Dedifferentiated amniotic fluid mesenchymal stem cell (primary cell): ENCODE measurements around the gene RNGTT.
"Not testable (repeated sequence)": the region's sequence is repeated elsewhere in the genome, so short reads cannot be mapped to it uniquely, and the experiment has no call there.

ENCODE experiments used
- DNase-seq: peaks from one replicate; pipeline ENCODE4 v3.0.0-alpha.2; 2016; ENCODE audit errors: extremely low spot score

Gene RNGTT

GRCh38 chr6:88722686-88723085, 240.7 kb downstream of the RNGTT start:
- DNase-seq: no peak

- not testable (repeated sequence) for DNase-seq
These were observed 247.0 kb downstream of the RNGTT start for GRCh38 chr6:88716399-88716798.

- no peak for DNase-seq
These were observed 251.0 kb downstream of the RNGTT start for GRCh38 chr6:88712243-88712936.

GRCh38 chr6:88709819-88710246, 253.6 kb downstream of the RNGTT start:
- DNase-seq: no peak

GRCh38 chr6:88708197-88708744, 255.1 kb downstream of the RNGTT start:
- no peak for DNase-seq

GRCh38 chr6:88705601-88706000, 257.8 kb downstream of the RNGTT start:
- DNase-seq: no peak

GRCh38 chr6:88704980-88705379, 258.4 kb downstream of the RNGTT start:
- no peak for DNase-seq

GRCh38 chr6:88702956-88703556, 260.4 kb downstream of the RNGTT start:
- no peak for DNase-seq

GRCh38 chr6:88698661-88699060, 264.8 kb downstream of the RNGTT start:
- no peak for DNase-seq

GRCh38 chr6:88695937-88696336, 267.5 kb downstream of the RNGTT start:
- DNase-seq: no peak

- DNase-seq: no peak
These were observed 279.7 kb downstream of the RNGTT start for GRCh38 chr6:88683734-88684133.

- no peak for DNase-seq
These were observed 282.8 kb downstream of the RNGTT start for GRCh38 chr6:88680654-88681053.

GRCh38 chr6:88679841-88680240, 283.6 kb downstream of the RNGTT start:
- no peak for DNase-seq

- DNase-seq: no peak
These were observed 286.1 kb downstream of the RNGTT start for GRCh38 chr6:88677356-88677755.

- no peak for DNase-seq
These were observed 291.8 kb downstream of the RNGTT start for GRCh38 chr6:88671624-88672023.

GRCh38 chr6:88670369-88670768, 293.0 kb downstream of the RNGTT start:
- DNase-seq: no peak

- no peak for DNase-seq
These were observed 293.9 kb downstream of the RNGTT start for GRCh38 chr6:88669475-88669874.

- no peak for DNase-seq
These were observed 296.5 kb downstream of the RNGTT start for GRCh38 chr6:88666901-88667300.

GRCh38 chr6:88665131-88665530, 298.3 kb downstream of the RNGTT start:
- no peak for DNase-seq

GRCh38 chr6:88663801-88664200, 299.6 kb downstream of the RNGTT start:
- DNase-seq: no peak

- no peak for DNase-seq
These were observed 300.7 kb downstream of the RNGTT start for GRCh38 chr6:88662653-88663174.

GRCh38 chr6:88662163-88662580, 301.2 kb downstream of the RNGTT start:
- DNase-seq: no peak

GRCh38 chr6:88661136-88661535, 302.3 kb downstream of the RNGTT start:
- no peak for DNase-seq
